Activated CD8-positive, alpha-beta T cell treated with anti-CD3 and anti-CD28 coated beads for 36 hours (primary cell): Measurements from ENCODE around the gene CDH23. TPM values are rescaled to one million over a fixed set of nuclear protein-coding genes. Genes with fewer than 3 reads are reported as not detected.

Source experiments
- ATAC-seq: fragments of 200-7000 bp; cut with Tn5 transposase; one replicate; pipeline ENCODE4 v1.10.0; 2021; ENCODE audit warnings: mild to moderate bottlenecking, moderate library complexity
- CTCF ChIA-PET: fragments of 350-600 bp; sonication (Branson Sonifier 250); formaldehyde crosslinking; loops from one replicate; lab custom pipeline; 2021; ENCODE audit warnings: antibody characterized with exemption; lab: Charles Lee
- POLR2A ChIA-PET: fragments of 350-600 bp; sonication (Branson Sonifier 250); formaldehyde crosslinking; loops from one replicate; lab custom pipeline; 2021; ENCODE audit warnings: antibody characterized with exemption; lab: Charles Lee
- DNase-seq: peaks from one replicate; pipeline ENCODE4 v3.0.0-alpha.2; 2020
- H3K27ac Mint-ChIP-seq: one replicate; pipeline ENCODE4 v1.8.0; 2021; ENCODE audit warnings: mild to moderate bottlenecking, mixed read lengths
- H3K27me3 Mint-ChIP-seq: one replicate; pipeline ENCODE4 v1.8.0; 2021; ENCODE audit warnings: mixed read lengths
- H3K36me3 Mint-ChIP-seq: one replicate; pipeline ENCODE4 v1.8.0; 2021; ENCODE audit warnings: low read depth, mixed read lengths
- H3K4me1 Mint-ChIP-seq: one replicate; pipeline ENCODE4 v1.8.0; 2021; ENCODE audit warnings: low read depth, mixed read lengths
- H3K4me3 Mint-ChIP-seq: one replicate; pipeline ENCODE4 v1.8.0; 2021; ENCODE audit warnings: mild to moderate bottlenecking, moderate library complexity, mixed read lengths
- H3K9me3 Mint-ChIP-seq: one replicate; pipeline ENCODE4 v1.8.0; 2021; ENCODE audit warnings: mixed read lengths
- intact Hi-C: fragments of 100-400 bp; cut with micrococcal nuclease; formaldehyde crosslinking; loops from one replicate; pipeline ENCODE4 v1.10.0; 2022
- microRNA-seq: library from miRNA; unstranded; fragments of <30 nt; microRNA quantifications from one replicate; pipeline ENCODE4 v1.2.0, GENCODE V29; 2022; ENCODE audit warnings: borderline microRNAs expressed, borderline replicate concordance
- total RNA-seq, 2 experiments: library from RNA; stranded (reverse); gene quantifications; one replicate each; pipeline ENCODE4 v1.2.3, GENCODE V29; 2021
- TF ChIP-seq, protein P1 (sequence below): fragments of 200-600 bp; IDR thresholded peaks from one replicate; pipeline ENCODE4 v1.8.0; 2022; ENCODE audit warnings: antibody characterized with exemption, mild to moderate bottlenecking

Gene CDH23
- total RNA-seq, 2 experiments from 2014 or later = 2.4 to 2.7 TPM

DNA sequence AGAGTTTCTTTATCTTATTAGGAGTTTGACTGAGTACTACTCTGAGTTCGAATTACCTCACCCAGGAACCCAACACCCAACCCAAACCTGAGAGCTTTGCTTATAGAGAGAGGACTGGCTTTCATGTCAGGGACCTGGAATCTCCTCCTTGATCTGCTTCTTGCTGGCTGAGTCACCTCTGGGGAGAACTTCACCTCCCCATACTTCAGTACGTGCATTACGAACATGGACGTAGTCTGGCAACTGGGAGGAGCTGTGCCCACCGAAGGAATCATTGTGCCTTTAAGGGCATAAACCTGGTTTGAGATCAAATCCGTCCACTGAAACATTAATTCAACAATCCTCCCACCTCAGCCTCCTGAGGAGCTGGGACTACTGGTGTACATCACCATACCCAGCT, 466.5 kb downstream of the CDH23 start:
- Mint-ChIP-seq H3K27me3 (no peaks in the 10 kb centered on the region), H3K27ac (no peak overlapping the region), H3K9me3 (no peaks in the 10 kb centered on the region), H3K4me1 (peaks cover 3% of the 10 kb centered on the region), H3K36me3 (no peaks in the 10 kb centered on the region), H3K4me3 (no peak overlapping the region)
- ChIA-PET CTCF (no interaction called here), POLR2A (no interaction called here)
- DNase-seq = no peak
- ATAC-seq = no peak
- TF ChIP-seq, protein P1, sequence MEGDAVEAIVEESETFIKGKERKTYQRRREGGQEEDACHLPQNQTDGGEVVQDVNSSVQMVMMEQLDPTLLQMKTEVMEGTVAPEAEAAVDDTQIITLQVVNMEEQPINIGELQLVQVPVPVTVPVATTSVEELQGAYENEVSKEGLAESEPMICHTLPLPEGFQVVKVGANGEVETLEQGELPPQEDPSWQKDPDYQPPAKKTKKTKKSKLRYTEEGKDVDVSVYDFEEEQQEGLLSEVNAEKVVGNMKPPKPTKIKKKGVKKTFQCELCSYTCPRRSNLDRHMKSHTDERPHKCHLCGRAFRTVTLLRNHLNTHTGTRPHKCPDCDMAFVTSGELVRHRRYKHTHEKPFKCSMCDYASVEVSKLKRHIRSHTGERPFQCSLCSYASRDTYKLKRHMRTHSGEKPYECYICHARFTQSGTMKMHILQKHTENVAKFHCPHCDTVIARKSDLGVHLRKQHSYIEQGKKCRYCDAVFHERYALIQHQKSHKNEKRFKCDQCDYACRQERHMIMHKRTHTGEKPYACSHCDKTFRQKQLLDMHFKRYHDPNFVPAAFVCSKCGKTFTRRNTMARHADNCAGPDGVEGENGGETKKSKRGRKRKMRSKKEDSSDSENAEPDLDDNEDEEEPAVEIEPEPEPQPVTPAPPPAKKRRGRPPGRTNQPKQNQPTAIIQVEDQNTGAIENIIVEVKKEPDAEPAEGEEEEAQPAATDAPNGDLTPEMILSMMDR = no peak
- intact Hi-C loops = no loop called here

DNA sequence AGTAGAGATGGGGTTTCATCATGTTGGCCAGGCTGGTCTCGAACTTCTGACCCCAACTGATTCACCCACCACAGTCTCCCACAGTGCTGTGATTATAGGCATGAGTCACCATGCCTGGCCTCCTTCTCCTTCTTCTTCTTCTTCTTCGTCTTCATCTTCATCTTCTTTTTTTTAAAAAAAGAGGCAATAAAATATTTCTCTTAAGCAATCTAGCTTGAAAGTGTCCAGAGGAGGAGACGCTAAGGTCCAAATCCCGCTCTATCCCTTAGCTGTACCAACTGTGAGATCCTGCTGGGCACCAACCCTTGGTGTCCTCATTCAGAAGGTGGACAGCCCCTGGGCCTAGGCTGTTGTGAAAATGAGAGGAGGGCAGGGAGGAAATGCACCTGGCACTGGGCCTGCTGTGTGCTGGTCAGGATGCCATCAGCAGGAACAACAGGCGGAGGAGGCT, 468.2 kb downstream of the CDH23 start:
- CTCF ChIA-PET = no interaction called here
- ATAC-seq = no peak
- intact Hi-C loops = no loop called here
- POLR2A ChIA-PET = no interaction called here
- peak; percentile 35 for DNase-seq
- no peaks in the 10 kb centered on the region for H3K27me3 Mint-ChIP-seq
- peaks cover 5% of the 10 kb centered on the region for H3K4me1 Mint-ChIP-seq
- no peak overlapping the region for H3K27ac Mint-ChIP-seq
- H3K4me3 Mint-ChIP-seq = no peak overlapping the region
- H3K36me3 Mint-ChIP-seq = no peaks in the 10 kb centered on the region
- TF ChIP-seq, protein P1 = no peak
- no peaks in the 10 kb centered on the region for H3K9me3 Mint-ChIP-seq

Small RNA genes lying within 50 kb of the gene (microRNA-seq; reads per million reads assigned to microRNA genes)
- gene MIR7152 = 1.8 reads per million

Other genes with a start within 250 kb of the CDH23 start
- gene UNC5B, start 184.3 kb upstream of the CDH23 start, total RNA-seq = under 1 TPM; 0.07 TPM
- gene SLC29A3, start 77.7 kb upstream of the CDH23 start, total RNA-seq = 1 to 10 TPM; 2.9 to 3.3 TPM